MM.1S (cell line): ENCODE data around the gene TMEM190.

Experiments
- DNase-seq: peaks from one replicate; pipeline ENCODE4 v3.0.0-alpha.2; 2015
- H2AFZ ChIP-seq: fragments of 300-600 bp; sonication (generic); 2 replicates; pipeline ENCODE4 v1.6.0; 2016; ENCODE audit warnings: antibody characterized with exemption, low read length
- H3F3A ChIP-seq: fragments of 300-600 bp; sonication (generic); 2 replicates; pipeline ENCODE4 v1.6.1; 2016; ENCODE audit warnings: mild to moderate bottlenecking, antibody characterized with exemption, low read length, moderate library complexity, mixed read lengths; ENCODE audit not compliant: insufficient read depth
- H3K27ac ChIP-seq: fragments of 300-600 bp; sonication (generic); 2 replicates; pipeline ENCODE4 v1.5.1; 2016; ENCODE audit warnings: mild to moderate bottlenecking, low read length
- H3K27me3 ChIP-seq: fragments of 300-600 bp; sonication (generic); replicated peaks from 2 replicates; pipeline ENCODE4 v1.6.0; 2016; ENCODE audit warnings: low read length; ENCODE audit not compliant: insufficient read depth
- H3K36me3 ChIP-seq: fragments of 300-600 bp; sonication (generic); replicated peaks from 2 replicates; pipeline ENCODE4 v1.6.1; 2016; ENCODE audit warnings: mild to moderate bottlenecking, low read length, mixed read lengths; ENCODE audit not compliant: insufficient read depth
- H3K4me1 ChIP-seq: fragments of 300-600 bp; sonication (generic); 2 replicates; pipeline ENCODE4 v1.6.1; 2016; ENCODE audit warnings: low read length, mixed read lengths
- H3K4me2 ChIP-seq: fragments of 300-600 bp; sonication (generic); 2 replicates; pipeline ENCODE4 v1.6.0; 2016; ENCODE audit warnings: low read depth, low read length
- H3K4me3 ChIP-seq: fragments of 300-600 bp; sonication (generic); 2 replicates; pipeline ENCODE4 v1.5.1; 2016; ENCODE audit warnings: low read length, mixed read lengths
- H3K79me2 ChIP-seq: fragments of 300-600 bp; sonication (generic); 2 replicates; pipeline ENCODE4 v1.6.1; 2016; ENCODE audit warnings: mixed run types, low read length, mixed read lengths
- H3K9ac ChIP-seq: fragments of 300-600 bp; sonication (generic); 2 replicates; pipeline ENCODE4 v1.6.1; 2016; ENCODE audit warnings: low read length, mixed read lengths
- H3K9me2 ChIP-seq: fragments of 300-600 bp; sonication (generic); replicated peaks from 2 replicates; pipeline ENCODE4 v1.6.1; 2016; ENCODE audit warnings: mild to moderate bottlenecking, low read length, mixed read lengths; ENCODE audit not compliant: insufficient read depth
- H3K9me3 ChIP-seq: fragments of 300-600 bp; sonication (generic); replicated peaks from 2 replicates; pipeline ENCODE4 v1.6.1; 2016; ENCODE audit warnings: mild to moderate bottlenecking, low read length, mixed read lengths; ENCODE audit not compliant: insufficient read depth
- H4K20me1 ChIP-seq: fragments of 300-600 bp; sonication (generic); 2 replicates; pipeline ENCODE4 v1.6.1; 2016; ENCODE audit warnings: mild to moderate bottlenecking, low read length, moderate library complexity, mixed read lengths; ENCODE audit not compliant: insufficient read depth
- EZH2 ChIP-seq: fragments of 300-600 bp; sonication (generic); optimal IDR thresholded peaks from 2 replicates; pipeline ENCODE3; 2017; ENCODE audit warnings: low read depth, mild to moderate bottlenecking, antibody characterized with exemption, low read length, mixed read lengths
- EZH2phosphoT487 ChIP-seq: fragments of 300-600 bp; sonication (generic); IDR thresholded peaks from 2 replicates; pipeline ENCODE4 v1.6.1; 2018; ENCODE audit warnings: antibody characterized with exemption, low read length
- TF ChIP-seq, protein P1 (sequence below): fragments of 300-600 bp; sonication (generic); IDR thresholded peaks from 2 replicates; pipeline ENCODE4 v1.5.1; 2016; ENCODE audit warnings: antibody characterized with exemption, low read length, mixed read lengths

Gene TMEM190

DNA sequence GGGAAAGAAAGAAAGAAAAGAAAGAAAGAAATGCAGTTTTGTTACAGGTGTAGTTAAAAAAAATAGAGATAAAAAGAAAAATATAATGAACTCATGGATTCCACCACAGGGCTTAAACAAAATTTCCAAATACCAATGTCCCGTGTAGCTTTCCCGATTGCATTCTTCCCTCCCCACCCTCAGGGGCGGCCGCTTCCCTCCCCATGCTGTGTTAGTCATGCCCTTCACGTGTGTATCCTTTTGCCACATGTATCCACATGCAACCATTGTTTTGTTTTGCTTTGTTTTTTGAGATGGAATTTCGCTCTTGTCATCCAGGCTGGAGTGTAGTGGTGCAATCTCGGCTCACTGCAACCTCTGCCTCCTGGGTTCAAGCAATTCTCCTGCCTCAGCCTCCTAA is 40.5 kb upstream of the TMEM190 start:
- H3K9me3 ChIP-seq, result no peaks in the 10 kb centered on the region
- no peak for DNase-seq
- H2AFZ ChIP-seq, result no peak overlapping the region
- H3K79me2 ChIP-seq, result peaks cover 11% of the 10 kb centered on the region
- peaks cover 16% of the 10 kb centered on the region for H3K27me3 ChIP-seq
- TF ChIP-seq, protein P1, sequence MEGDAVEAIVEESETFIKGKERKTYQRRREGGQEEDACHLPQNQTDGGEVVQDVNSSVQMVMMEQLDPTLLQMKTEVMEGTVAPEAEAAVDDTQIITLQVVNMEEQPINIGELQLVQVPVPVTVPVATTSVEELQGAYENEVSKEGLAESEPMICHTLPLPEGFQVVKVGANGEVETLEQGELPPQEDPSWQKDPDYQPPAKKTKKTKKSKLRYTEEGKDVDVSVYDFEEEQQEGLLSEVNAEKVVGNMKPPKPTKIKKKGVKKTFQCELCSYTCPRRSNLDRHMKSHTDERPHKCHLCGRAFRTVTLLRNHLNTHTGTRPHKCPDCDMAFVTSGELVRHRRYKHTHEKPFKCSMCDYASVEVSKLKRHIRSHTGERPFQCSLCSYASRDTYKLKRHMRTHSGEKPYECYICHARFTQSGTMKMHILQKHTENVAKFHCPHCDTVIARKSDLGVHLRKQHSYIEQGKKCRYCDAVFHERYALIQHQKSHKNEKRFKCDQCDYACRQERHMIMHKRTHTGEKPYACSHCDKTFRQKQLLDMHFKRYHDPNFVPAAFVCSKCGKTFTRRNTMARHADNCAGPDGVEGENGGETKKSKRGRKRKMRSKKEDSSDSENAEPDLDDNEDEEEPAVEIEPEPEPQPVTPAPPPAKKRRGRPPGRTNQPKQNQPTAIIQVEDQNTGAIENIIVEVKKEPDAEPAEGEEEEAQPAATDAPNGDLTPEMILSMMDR, result no peak
- TF ChIP-seq EZH2 (no peak), EZH2phosphoT487 (no peak)
- no peak overlapping the region for H3K9ac ChIP-seq
- no peak overlapping the region for H3K27ac ChIP-seq
- H3K4me3 ChIP-seq, result no peak overlapping the region
- H4K20me1 ChIP-seq, result no peaks in the 10 kb centered on the region
- H3K4me2 ChIP-seq, result no peak overlapping the region
- peaks cover 5% of the 10 kb centered on the region; the same call in 1 of the 2 replicates for H3K4me1 ChIP-seq
- no peaks in the 10 kb centered on the region for H3K36me3 ChIP-seq
- H3F3A ChIP-seq, result peaks cover 8% of the 10 kb centered on the region; the same call in 1 of the 2 replicates
- no peaks in the 10 kb centered on the region for H3K9me2 ChIP-seq

DNA sequence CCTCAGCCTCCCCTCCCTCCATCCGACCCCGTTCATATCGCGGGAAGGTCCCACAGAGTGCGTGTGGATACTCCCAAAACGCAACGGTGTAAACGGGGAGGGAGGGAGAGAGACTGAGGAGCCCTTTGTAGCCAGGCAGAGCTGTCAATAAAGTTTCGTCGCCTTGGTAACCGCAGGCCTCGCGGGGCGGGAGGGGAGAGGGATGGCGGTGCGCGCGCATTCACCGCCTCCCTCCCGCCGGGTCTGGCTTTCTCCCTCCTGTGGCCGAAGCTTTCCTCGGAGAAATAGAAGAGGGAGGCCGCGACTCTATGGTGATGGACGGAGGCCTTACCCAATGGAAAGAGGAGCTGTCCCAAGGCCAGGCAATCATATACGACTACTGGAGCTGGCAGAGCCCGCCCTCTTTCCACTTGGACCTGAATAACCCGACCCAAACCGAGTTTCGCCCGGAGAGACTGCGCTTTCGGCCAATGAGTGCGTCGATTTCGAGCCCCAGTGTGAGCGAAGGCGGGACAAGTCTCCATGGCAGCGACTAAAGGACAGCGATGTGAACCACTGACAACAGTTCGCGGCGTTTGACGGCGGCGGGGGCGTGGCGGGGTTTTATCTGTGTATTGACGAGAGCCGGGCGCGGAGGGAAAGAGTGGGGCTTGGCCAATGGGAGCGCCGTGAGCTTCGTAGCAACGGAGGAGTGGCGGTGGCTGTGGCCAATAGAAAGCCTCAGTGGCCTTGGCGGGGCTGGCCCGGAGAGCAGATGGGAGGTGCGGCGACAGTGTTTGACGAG is 37.3 kb upstream of the TMEM190 start, which contains the start of gene KMT5C:
KMT5C (plus strand) TSS at position 772 of the 784 bp plus-strand sequence. CDS start 2,061 bp downstream, outside the sequence.
- Histone ChIP-seq H3K4me3 (peak within 1 kb of the TSS; percentile 95), H4K20me1 (no peaks in the 10 kb centered on the region), H3K4me2 (peak within 1 kb of the TSS; percentile 99), H3K9ac (peak within 1 kb of the TSS; percentile 99), H2AFZ (peak within 1 kb of the TSS; percentile 69), H3K27ac (peak within 1 kb of the TSS; percentile 99), H3K27me3 (peaks cover 10% of the 10 kb centered on the region), H3K36me3 (no peaks in the 10 kb centered on the region; the same call in 1 of the 2 replicates), H3K9me3 (no peaks in the 10 kb centered on the region), H3F3A (peaks cover 8% of the 10 kb centered on the region; the same call in 1 of the 2 replicates), H3K9me2 (no peaks in the 10 kb centered on the region), H3K4me1 (peaks cover 5% of the 10 kb centered on the region; the same call in 1 of the 2 replicates), H3K79me2 (peaks cover 24% of the 10 kb centered on the region)
- TF ChIP-seq, protein P1, result peak; percentile 16; the same call in 1 of the 2 replicates
- TF ChIP-seq EZH2phosphoT487, result no peak
- TF ChIP-seq EZH2, result no peak
- DNase-seq, result peak; percentile 100

DNA sequence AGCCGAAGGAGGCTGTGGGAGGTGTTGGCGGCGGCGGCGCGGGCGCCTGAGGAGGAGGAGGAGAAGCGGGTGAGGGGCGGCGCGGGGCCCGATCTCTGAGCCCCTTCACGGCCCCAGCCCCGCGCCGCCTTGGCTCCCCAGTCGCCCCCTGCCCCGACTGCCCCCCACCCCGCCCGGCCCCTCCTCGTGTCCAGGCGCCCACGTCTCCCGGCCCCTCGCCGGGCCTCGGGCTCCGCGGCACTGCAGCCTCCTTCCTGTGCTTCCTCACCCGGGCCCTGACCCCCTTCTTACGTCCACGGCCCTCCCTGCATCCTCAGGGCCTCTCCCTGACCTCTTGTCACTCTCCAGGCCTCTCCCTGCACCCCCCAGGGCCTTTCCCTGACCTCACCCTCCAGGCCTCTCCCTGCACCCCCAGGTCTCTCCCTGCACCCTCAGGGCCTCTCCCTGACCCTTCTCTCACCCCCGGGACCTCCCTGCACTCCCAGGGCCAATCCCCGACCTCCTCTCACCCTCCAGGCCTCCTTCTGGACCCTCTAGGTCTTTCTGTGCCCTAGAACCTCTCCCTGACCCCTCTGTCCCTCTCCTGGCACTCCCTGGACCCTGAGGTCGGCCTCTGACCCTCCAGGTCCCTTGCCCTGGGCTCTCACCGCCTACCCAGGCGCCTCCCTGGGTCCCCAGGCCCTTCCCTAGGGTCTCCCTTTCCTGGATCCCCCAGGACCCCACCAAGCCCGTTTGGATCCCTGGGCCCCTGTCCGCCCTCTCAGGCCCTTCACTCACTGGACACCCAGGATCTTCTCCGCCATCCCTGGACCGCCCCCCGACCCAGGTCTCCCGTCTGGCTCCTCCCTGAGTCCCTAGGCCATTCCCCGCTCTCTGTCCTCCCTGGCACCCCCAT is 36.5 kb upstream of the TMEM190 start:
- H3K4me3 ChIP-seq, result peak overlapping the region; percentile 95
- H3K79me2 ChIP-seq, result peaks cover 24% of the 10 kb centered on the region
- H4K20me1 ChIP-seq, result no peaks in the 10 kb centered on the region
- no peaks in the 10 kb centered on the region for H3K9me2 ChIP-seq
- H3K27me3 ChIP-seq, result peaks cover 10% of the 10 kb centered on the region
- peaks cover 5% of the 10 kb centered on the region; the same call in 1 of the 2 replicates for H3K4me1 ChIP-seq
- no peak overlapping the region for H2AFZ ChIP-seq
- no peaks in the 10 kb centered on the region; the same call in 1 of the 2 replicates for H3K36me3 ChIP-seq
- peak; percentile 19 for DNase-seq
- H3K4me2 ChIP-seq, result peak overlapping the region; percentile 99
- H3F3A ChIP-seq, result peaks cover 8% of the 10 kb centered on the region; the same call in 1 of the 2 replicates
- peak overlapping the region; percentile 83 for H3K27ac ChIP-seq
- H3K9ac ChIP-seq, result peak overlapping the region; percentile 99
- TF ChIP-seq, protein P1, result no peak
- TF ChIP-seq EZH2 (no peak), EZH2phosphoT487 (no peak)
- H3K9me3 ChIP-seq, result no peaks in the 10 kb centered on the region
